Astrocyte of the spinal cord (primary cell): ENCODE data around the gene ORC4.
"Not testable (repeated sequence)": the region's sequence is repeated elsewhere in the genome, so short reads cannot be mapped to it uniquely, and the experiment has no call there.

ENCODE experiments used
- DNase-seq: peaks from one replicate; pipeline ENCODE4 v3.0.0; 2011; ENCODE audit warnings: low read depth, low spot score
- H3K4me3 ChIP-seq: 2 replicates; pipeline ENCODE4 v1.5.1; 2011; ENCODE audit warnings: low read depth, mild to moderate bottlenecking, low read length, moderate library complexity
- in situ Hi-C: cut with HindIII; loops from 2 replicates; pipeline ENCODE4 v1.10.0; 2017; ENCODE audit warnings: low sequenced_read_pairs
- TF ChIP-seq, protein P1 (sequence below): IDR thresholded peaks from 2 replicates; pipeline ENCODE4 v1.5.1; 2012; ENCODE audit warnings: low read depth, mild to moderate bottlenecking, low read length, inconsistent platforms

ORC4 gene

DNA sequence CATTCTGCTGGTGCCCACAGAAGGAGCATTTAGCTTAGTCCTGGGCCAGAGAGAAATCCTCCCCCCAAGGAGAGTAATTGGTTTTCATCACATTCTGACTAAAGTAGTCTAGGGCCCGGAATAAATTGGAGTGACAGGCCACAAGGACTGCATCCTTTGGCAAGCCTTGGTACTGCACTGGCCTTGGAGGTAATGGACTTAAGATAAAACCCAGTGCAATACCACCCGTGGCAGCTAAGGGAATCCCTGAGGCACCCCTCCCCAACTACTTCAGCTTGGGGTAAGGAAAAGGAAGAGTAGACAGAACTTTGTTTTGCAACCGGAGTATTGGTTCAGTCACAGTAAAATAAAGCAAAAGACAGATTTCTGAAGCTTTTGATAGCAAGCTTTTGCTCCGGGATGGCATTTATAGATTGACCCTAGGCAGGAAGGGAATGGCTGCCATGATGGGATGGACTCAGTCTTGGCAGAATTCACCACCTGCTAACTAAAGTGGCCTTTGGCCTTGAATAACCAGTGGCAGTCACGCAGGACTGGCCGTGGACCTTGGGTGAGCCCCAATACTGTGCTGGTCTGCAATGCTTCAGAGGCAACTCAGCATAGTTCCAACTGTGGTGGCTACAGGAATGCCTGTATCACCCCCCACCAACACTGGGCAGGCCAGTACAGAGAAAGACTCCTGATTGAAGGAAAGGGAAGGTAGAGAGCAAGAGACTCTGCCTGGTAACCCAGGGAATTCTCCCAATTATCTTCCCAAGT is 14.1 kb downstream of the ORC4 start:
- in situ Hi-C loops, result no loop called here
- TF ChIP-seq, protein P1, sequence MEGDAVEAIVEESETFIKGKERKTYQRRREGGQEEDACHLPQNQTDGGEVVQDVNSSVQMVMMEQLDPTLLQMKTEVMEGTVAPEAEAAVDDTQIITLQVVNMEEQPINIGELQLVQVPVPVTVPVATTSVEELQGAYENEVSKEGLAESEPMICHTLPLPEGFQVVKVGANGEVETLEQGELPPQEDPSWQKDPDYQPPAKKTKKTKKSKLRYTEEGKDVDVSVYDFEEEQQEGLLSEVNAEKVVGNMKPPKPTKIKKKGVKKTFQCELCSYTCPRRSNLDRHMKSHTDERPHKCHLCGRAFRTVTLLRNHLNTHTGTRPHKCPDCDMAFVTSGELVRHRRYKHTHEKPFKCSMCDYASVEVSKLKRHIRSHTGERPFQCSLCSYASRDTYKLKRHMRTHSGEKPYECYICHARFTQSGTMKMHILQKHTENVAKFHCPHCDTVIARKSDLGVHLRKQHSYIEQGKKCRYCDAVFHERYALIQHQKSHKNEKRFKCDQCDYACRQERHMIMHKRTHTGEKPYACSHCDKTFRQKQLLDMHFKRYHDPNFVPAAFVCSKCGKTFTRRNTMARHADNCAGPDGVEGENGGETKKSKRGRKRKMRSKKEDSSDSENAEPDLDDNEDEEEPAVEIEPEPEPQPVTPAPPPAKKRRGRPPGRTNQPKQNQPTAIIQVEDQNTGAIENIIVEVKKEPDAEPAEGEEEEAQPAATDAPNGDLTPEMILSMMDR, result no peak
- no peak overlapping the region for H3K4me3 ChIP-seq
- no peak for DNase-seq

DNA sequence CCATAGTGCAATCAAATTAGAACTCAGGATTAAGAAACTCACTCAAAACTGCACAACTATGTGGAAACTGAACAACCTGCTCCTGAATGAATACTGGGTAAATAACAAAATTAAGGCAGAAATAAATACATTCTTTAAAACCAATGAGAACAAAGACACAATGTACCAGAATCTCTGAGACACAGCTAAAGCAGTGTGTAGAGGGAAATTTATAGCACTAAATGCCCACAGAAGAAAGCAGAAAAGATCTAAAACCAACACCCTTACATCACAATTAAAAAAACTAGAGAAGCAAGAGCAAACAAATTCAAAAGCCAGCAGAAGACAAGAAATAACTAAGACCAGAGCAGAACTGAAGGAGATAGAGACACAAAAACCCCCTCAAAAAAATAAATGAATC is 18.1 kb downstream of the ORC4 start:
- DNase-seq, H3K4me3 ChIP-seq, in situ Hi-C loops: not testable (repeated sequence)

DNA sequence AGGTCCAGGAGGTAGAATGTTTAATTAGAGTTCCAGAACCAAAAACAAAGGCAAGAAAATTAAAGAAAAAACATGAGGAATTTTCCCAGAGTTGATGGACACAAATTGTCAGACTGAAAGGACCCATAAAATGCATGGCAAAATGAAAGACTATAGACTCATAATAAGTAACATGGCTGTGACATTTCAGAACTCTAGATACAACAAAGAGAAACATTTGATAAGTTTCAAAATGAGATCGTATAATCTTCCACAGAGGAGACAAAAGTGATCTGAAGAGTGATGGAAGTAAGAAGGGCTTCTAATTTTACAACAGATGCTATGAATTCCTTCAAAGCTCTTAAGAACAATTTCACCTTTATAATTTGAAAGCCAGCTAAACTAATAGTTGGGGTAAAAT is 20.4 kb downstream of the ORC4 start:
- no peak overlapping the region for H3K4me3 ChIP-seq
- in situ Hi-C loops, result no loop called here
- DNase-seq, result no peak
- TF ChIP-seq, protein P1, result no peak

DNA sequence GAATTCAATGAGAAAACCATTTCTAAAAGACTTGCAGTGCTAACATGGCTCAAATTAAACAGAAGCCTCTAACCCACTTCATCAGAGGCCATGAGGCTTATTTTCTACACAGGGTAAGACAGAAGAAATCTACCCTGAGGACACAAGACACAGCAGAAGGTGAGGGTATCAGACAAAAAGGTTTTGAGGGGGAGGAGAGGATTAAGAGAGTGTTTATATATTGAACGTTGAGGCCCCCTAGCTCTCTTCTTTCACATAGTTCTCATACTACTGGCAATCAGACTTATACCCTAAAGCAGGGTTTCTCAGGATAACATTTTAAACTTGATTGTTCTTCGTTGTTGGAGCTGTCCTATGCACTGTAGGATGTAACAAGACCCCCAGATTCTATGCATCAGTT is 21.4 kb downstream of the ORC4 start:
- in situ Hi-C loops, result no loop called here
- no peak for DNase-seq
- TF ChIP-seq, protein P1, result no peak
- H3K4me3 ChIP-seq, result no peak overlapping the region

DNA sequence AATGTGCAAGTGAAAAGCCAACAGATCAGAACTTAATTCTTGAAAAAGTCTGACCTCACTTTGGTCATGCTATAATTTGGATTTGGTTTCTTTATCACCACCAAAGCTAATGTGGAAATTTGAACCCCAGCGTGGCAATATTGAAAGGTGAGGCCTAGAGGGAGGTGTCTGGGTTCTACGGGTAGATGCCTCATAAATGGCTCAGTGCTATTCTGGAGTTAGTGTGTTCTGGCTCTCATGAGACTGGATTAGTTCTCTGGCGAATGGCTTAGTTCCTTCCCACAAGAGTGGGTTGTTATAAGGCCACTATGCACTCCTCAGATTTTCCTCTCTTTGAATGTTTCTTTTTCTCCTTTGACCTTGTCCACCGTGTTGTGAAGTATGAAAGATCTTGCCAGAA is 22.3 kb downstream of the ORC4 start:
- TF ChIP-seq, protein P1, result no peak
- in situ Hi-C loops, result no loop called here
- DNase-seq, result no peak
- H3K4me3 ChIP-seq, result no peak overlapping the region

DNA sequence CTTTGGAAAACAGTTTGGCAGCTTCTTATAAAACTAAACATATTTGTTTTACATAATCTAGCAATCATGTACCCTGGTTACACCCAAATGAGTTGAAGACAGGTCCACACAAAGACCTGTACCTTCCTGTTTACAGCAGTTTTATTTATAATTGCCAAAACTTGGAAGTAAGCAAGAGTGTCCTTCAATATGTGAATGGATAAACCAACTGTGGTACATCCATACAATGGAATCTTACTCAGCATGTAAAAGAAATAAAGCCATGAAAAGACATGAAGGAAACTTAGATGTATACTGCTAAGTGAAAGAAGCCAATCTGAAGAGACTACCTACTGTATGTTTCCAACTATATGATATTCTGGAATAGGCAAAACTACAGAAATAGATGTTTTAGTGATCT is 23.7 kb downstream of the ORC4 start:
- TF ChIP-seq, protein P1, result no peak
- in situ Hi-C loops, result no loop called here
- DNase-seq, result no peak
- no peak overlapping the region for H3K4me3 ChIP-seq

DNA sequence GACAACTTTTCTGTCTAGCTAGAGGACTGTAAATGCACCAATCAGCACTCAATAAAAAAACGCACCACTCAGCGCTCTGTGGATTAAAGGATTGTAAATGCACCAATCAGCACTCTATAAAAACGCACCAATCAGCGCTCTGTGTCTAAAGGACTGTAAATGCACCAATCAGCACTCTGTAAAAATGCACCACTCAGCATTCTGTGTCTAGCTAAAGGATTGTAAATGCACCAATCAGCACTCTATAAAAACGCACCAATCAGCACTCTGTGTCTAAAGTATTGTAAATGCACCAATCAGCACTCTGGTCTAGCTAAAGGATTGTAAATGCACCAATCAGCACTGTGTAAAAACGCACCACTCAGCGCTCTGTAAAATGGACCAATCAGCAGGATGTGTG is 25.6 kb downstream of the ORC4 start:
- DNase-seq, in situ Hi-C loops, H3K4me3 ChIP-seq: not testable (repeated sequence)
